ENCODE measurements around the gene MAP10. TPM values are rescaled to one million over a fixed set of nuclear protein-coding genes. Genes with fewer than 3 reads are reported as not detected.

MAP10 gene
- total RNA-seq, 1 experiment from 2014 or later = 2.7 TPM

GRCh38 chr1:232837087-232837486, 31.9 kb downstream of the MAP10 start:
- no peak for TF ChIP-seq ATF2 (CRISPR knock-in tag; IDR thresholded peaks at IDR 0.05; ENCODE audit: borderline replicate concordance, low read depth)
- no peak for TF ChIP-seq ZNF121 (CRISPR knock-in tag; IDR thresholded peaks at IDR 0.05)
- TF ChIP-seq AR (CRISPR knock-in tag; IDR thresholded peaks at IDR 0.05) = no peak
- TF ChIP-seq EMX1 (CRISPR knock-in tag; IDR thresholded peaks at IDR 0.05) = no peak
- no peak for TF ChIP-seq SOX15 (CRISPR knock-in tag; IDR thresholded peaks at IDR 0.05)
- TF ChIP-seq TEAD1 (CRISPR knock-in tag; IDR thresholded peaks at IDR 0.05) = no peak
- TF ChIP-seq ZNF671 (CRISPR knock-in tag; IDR thresholded peaks at IDR 0.05) = no peak
- no peak for TF ChIP-seq NFYB (CRISPR knock-in tag; conservative IDR thresholded peaks at IDR 0.05; ENCODE audit: low read depth)
- TF ChIP-seq GABPB1 (CRISPR knock-in tag; IDR thresholded peaks at IDR 0.05) = no peak
- no peak for TF ChIP-seq NR1H2 (CRISPR knock-in tag; IDR thresholded peaks at IDR 0.05)
- Mint-ChIP-seq H3K27me3 (ENCODE audit: low read depth) (no peaks in the 10 kb centered on the region), H3K27ac (no peak overlapping the region), H3K36me3 (peaks cover 20% of the 10 kb centered on the region), H3K4me3 (no peak overlapping the region), H3K4me1 (no peaks in the 10 kb centered on the region), H3K9me3 (peaks cover 31% of the 10 kb centered on the region)
- no peak for ATAC-seq
- ChIA-PET POLR2A (no interaction called here), CTCF (interaction anchor here (0.7 kb wide), 1 partner anchor 47 kb away, joined by 3 read pairs; no protein-coding TSS in a partner anchor)
- DNase-seq (ENCODE audit: low spot score) = no peak

GRCh38 chr1:232841823-232842565, 36.8 kb downstream of the MAP10 start:
- Mint-ChIP-seq H3K4me1 (0 out of 2 replicates have a peak, but pooled peaks cover 2% of the 10 kb centered on the region), H3K9me3 (peaks cover 33% of the 10 kb centered on the region), H3K27me3 (ENCODE audit: low read depth) (no peaks in the 10 kb centered on the region), H3K36me3 (peaks cover 20% of the 10 kb centered on the region), H3K4me3 (no peak overlapping the region), H3K27ac (no peak overlapping the region)
- POLR2A ChIA-PET = no interaction called here
- CTCF ChIA-PET = interaction anchor here (0.6 to 0.7 kb wide), 2 partner anchors 40 to 61 kb away, joined by 3 to 5 read pairs; no protein-coding TSS in a partner anchor
- ATAC-seq (no peak), DNase-seq (ENCODE audit: low spot score) (no peak)
- no peak for TF ChIP-seq PREB (CRISPR knock-in tag; IDR thresholded peaks at IDR 0.05; ENCODE audit: borderline replicate concordance)
- no peak for TF ChIP-seq ATF3 (CRISPR knock-in tag; conservative IDR thresholded peaks at IDR 0.05)
- no peak for TF ChIP-seq TCF7 (CRISPR knock-in tag; IDR thresholded peaks at IDR 0.05; ENCODE audit: low read depth)
- TF ChIP-seq NR3C1 (CRISPR knock-in tag; conservative IDR thresholded peaks at IDR 0.05; ENCODE audit: low read depth) = no peak
- no peak for TF ChIP-seq CBFB (CRISPR knock-in tag; IDR thresholded peaks at IDR 0.05; ENCODE audit: low read depth)
- no peak for TF ChIP-seq ZBTB21 (CRISPR knock-in tag; IDR thresholded peaks at IDR 0.05; ENCODE audit: borderline replicate concordance)
- TF ChIP-seq ZNF532 (CRISPR knock-in tag; IDR thresholded peaks at IDR 0.05; ENCODE audit: borderline replicate concordance) = no peak
- TF ChIP-seq AR (CRISPR knock-in tag; IDR thresholded peaks at IDR 0.05) = no peak
- no peak for TF ChIP-seq ZBTB43 (CRISPR knock-in tag; IDR thresholded peaks at IDR 0.05)
- no peak for TF ChIP-seq SMAD4 (CRISPR knock-in tag; IDR thresholded peaks at IDR 0.05)

Measured in WTC11 (cell line).